Duodenal mucosa (tissue), 2 donors: ENCODE results near the gene ROBO1.

ENCODE experiments used
- H3K27ac ChIP-seq: one replicate; pipeline ENCODE4 v1.7.0; 2013; ENCODE audit warnings: low read depth, low read length
- H3K27me3 ChIP-seq, 2 donors: one replicate each; pipeline ENCODE4 v1.7.0; 2013; ENCODE audit warnings: low read length in 2 of 2, control low read depth in 1 of 2; ENCODE audit not compliant: insufficient read depth in 2 of 2, control insufficient read depth in 1 of 2
- H3K36me3 ChIP-seq, 2 donors: one replicate each; pipeline ENCODE4 v1.7.0; 2013; ENCODE audit warnings: low read length in 2 of 2, control low read depth in 1 of 2; ENCODE audit not compliant: insufficient read depth in 2 of 2, control insufficient read depth in 1 of 2
- H3K4me1 ChIP-seq, 2 donors: one replicate each; pipeline ENCODE4 v1.7.0; 2013; ENCODE audit warnings: low read length in 2 of 2, control low read depth in 1 of 2; ENCODE audit not compliant: insufficient read depth in 2 of 2, control insufficient read depth in 1 of 2
- H3K4me3 ChIP-seq, 2 donors: one replicate each; pipeline ENCODE4 v1.7.0; 2013; ENCODE audit warnings: low read length in 2 of 2, low read depth in 1 of 2
- H3K9ac ChIP-seq, 2 donors: one replicate each; pipeline ENCODE4 v1.7.0; 2013; ENCODE audit warnings: low read length in 2 of 2, low read depth in 1 of 2
- H3K9me3 ChIP-seq, 2 donors: one replicate each; pipeline ENCODE4 v1.7.0; 2013; ENCODE audit warnings: low read length in 2 of 2, control low read depth in 1 of 2; ENCODE audit not compliant: control insufficient read depth in 1 of 2

The ROBO1 gene

GRCh38 chr3:78604341-78604740 is 1163.5 kb downstream of the ROBO1 start:
- Histone ChIP-seq H3K27me3 (no peaks in the 10 kb centered on the region), H3K27ac (no peak overlapping the region)

GRCh38 chr3:78601249-78601648 is 1166.5 kb downstream of the ROBO1 start:
- Histone ChIP-seq H3K4me1 (no peaks in the 10 kb centered on the region), H3K27ac (no peak overlapping the region), H3K9me3 (no peaks in the 10 kb centered on the region), H3K9ac (no peak overlapping the region), H3K27me3 (no peaks in the 10 kb centered on the region), H3K4me3 (no peak overlapping the region), H3K36me3 (no peaks in the 10 kb centered on the region)

More at GRCh38 chr3:78604341-78604740, 1163.5 kb downstream of the ROBO1 start:
- no peak overlapping the region for H3K9ac ChIP-seq
- no peaks in the 10 kb centered on the region for H3K9me3 ChIP-seq
- no peak overlapping the region for H3K4me3 ChIP-seq
- no peaks in the 10 kb centered on the region for H3K36me3 ChIP-seq
- H3K4me1 ChIP-seq: no peaks in the 10 kb centered on the region

GRCh38 chr3:78589778-78590177 is 1178.0 kb downstream of the ROBO1 start:
- no peak overlapping the region for H3K27ac ChIP-seq
- no peaks in the 10 kb centered on the region for H3K4me1 ChIP-seq
- H3K4me3 ChIP-seq: no peak overlapping the region
- no peaks in the 10 kb centered on the region for H3K27me3 ChIP-seq
- H3K9ac ChIP-seq: no peak overlapping the region
- H3K36me3 ChIP-seq: no peaks in the 10 kb centered on the region
- H3K9me3 ChIP-seq: no peaks in the 10 kb centered on the region

GRCh38 chr3:78588906-78589621 is 1178.7 kb downstream of the ROBO1 start:
- Histone ChIP-seq H3K36me3 (no peaks in the 10 kb centered on the region), H3K9me3 (no peaks in the 10 kb centered on the region), H3K27ac (no peak overlapping the region), H3K4me3 (no peak overlapping the region), H3K27me3 (no peaks in the 10 kb centered on the region), H3K4me1 (no peaks in the 10 kb centered on the region), H3K9ac (no peak overlapping the region)

- Histone ChIP-seq H3K4me3 (no peak overlapping the region), H3K9ac (no peak overlapping the region), H3K27ac (no peak overlapping the region)
These were observed 1187.1 kb downstream of the ROBO1 start for GRCh38 chr3:78580681-78581080.

GRCh38 chr3:78571486-78571885 is 1196.3 kb downstream of the ROBO1 start:
- H3K4me1 ChIP-seq: no peaks in the 10 kb centered on the region
- no peaks in the 10 kb centered on the region for H3K27me3 ChIP-seq
- H3K9me3 ChIP-seq: no peaks in the 10 kb centered on the region
- H3K27ac ChIP-seq: no peak overlapping the region
- H3K36me3 ChIP-seq: no peaks in the 10 kb centered on the region
- H3K4me3 ChIP-seq: no peak overlapping the region
- H3K9ac ChIP-seq: no peak overlapping the region

More at GRCh38 chr3:78580681-78581080, 1187.1 kb downstream of the ROBO1 start:
- no peaks in the 10 kb centered on the region for H3K27me3 ChIP-seq
- H3K4me1 ChIP-seq: no peaks in the 10 kb centered on the region
- no peaks in the 10 kb centered on the region for H3K9me3 ChIP-seq
- H3K36me3 ChIP-seq: no peaks in the 10 kb centered on the region

- H3K4me1 ChIP-seq: no peaks in the 10 kb centered on the region
- no peak overlapping the region for H3K27ac ChIP-seq
- no peak overlapping the region for H3K4me3 ChIP-seq
- no peaks in the 10 kb centered on the region for H3K27me3 ChIP-seq
- H3K9me3 ChIP-seq: no peaks in the 10 kb centered on the region
- H3K36me3 ChIP-seq: no peaks in the 10 kb centered on the region
- H3K9ac ChIP-seq: no peak overlapping the region
These were observed 1197.3 kb downstream of the ROBO1 start for GRCh38 chr3:78570496-78570895.

- Histone ChIP-seq H3K4me3 (no peak overlapping the region), H3K36me3 (no peaks in the 10 kb centered on the region), H3K9me3 (no peaks in the 10 kb centered on the region), H3K27me3 (no peaks in the 10 kb centered on the region), H3K27ac (no peak overlapping the region), H3K4me1 (no peaks in the 10 kb centered on the region), H3K9ac (no peak overlapping the region)
These were observed 1198.0 kb downstream of the ROBO1 start for GRCh38 chr3:78569804-78570203.

GRCh38 chr3:78565712-78566111 is 1202.1 kb downstream of the ROBO1 start:
- no peaks in the 10 kb centered on the region for H3K4me1 ChIP-seq
- H3K36me3 ChIP-seq: no peaks in the 10 kb centered on the region
- H3K27me3 ChIP-seq: no peaks in the 10 kb centered on the region
- H3K9me3 ChIP-seq: no peaks in the 10 kb centered on the region
- H3K4me3 ChIP-seq: no peak overlapping the region
- H3K27ac ChIP-seq: no peak overlapping the region
- H3K9ac ChIP-seq: no peak overlapping the region

GRCh38 chr3:78562328-78562727 is 1205.5 kb downstream of the ROBO1 start:
- H3K36me3 ChIP-seq: no peaks in the 10 kb centered on the region
- H3K4me3 ChIP-seq: no peak overlapping the region
- H3K27ac ChIP-seq: no peak overlapping the region
- H3K9me3 ChIP-seq: no peaks in the 10 kb centered on the region
- no peak overlapping the region for H3K9ac ChIP-seq
- H3K27me3 ChIP-seq: no peaks in the 10 kb centered on the region
- H3K4me1 ChIP-seq: no peaks in the 10 kb centered on the region
